Tibial nerve (tissue), 3 donors: ENCODE data around the gene DDTL.

Source experiments
- POLR2A ChIP-seq, 2 donors: fragments of 450-650 bp; IDR thresholded peaks; one replicate each; pipeline ENCODE4 v1.6.1; 2017; ENCODE audit warnings: antibody characterized with exemption in 2 of 2, mild to moderate bottlenecking in 2 of 2, moderate library complexity in 2 of 2
- TF ChIP-seq, protein P1 (sequence below), 5 experiments: fragments of 200-600 bp in 3 of 5; fragments of 450-650 bp in 2 of 5; sonication (generic) in 3 of 5; IDR thresholded peaks; one replicate each; pipeline ENCODE4 v1.5.1; 2016 to 2019; ENCODE audit warnings: antibody characterized with exemption in 5 of 5, mild to moderate bottlenecking in 3 of 5, moderate library complexity in 2 of 5

DNA sequence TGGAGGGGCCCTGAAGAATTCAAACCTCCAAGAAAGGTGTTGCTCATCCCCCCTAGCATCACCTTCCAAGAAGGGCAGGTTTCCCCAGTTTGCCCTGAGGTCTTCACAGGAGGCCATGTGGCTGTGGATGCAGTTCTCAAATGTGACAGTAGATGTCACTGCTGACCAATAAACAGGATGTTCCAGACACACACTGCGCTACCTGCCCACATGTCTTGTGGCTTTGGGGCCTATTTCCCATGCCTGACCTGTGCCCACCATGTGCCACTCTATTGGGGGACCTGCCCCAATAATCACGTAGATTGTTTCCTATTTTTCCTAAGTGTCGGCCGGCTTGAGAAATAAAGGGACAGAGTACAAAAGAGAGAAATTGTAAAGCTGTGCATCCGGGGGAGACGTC is 17.7 kb downstream of the DDTL start:
- TF ChIP-seq POLR2A (IDR thresholded peaks at IDR 0.05) = no peak
- TF ChIP-seq, protein P1, sequence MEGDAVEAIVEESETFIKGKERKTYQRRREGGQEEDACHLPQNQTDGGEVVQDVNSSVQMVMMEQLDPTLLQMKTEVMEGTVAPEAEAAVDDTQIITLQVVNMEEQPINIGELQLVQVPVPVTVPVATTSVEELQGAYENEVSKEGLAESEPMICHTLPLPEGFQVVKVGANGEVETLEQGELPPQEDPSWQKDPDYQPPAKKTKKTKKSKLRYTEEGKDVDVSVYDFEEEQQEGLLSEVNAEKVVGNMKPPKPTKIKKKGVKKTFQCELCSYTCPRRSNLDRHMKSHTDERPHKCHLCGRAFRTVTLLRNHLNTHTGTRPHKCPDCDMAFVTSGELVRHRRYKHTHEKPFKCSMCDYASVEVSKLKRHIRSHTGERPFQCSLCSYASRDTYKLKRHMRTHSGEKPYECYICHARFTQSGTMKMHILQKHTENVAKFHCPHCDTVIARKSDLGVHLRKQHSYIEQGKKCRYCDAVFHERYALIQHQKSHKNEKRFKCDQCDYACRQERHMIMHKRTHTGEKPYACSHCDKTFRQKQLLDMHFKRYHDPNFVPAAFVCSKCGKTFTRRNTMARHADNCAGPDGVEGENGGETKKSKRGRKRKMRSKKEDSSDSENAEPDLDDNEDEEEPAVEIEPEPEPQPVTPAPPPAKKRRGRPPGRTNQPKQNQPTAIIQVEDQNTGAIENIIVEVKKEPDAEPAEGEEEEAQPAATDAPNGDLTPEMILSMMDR (IDR thresholded peaks at IDR 0.05) = peak in 2 of 5 experiments; percentile 55 to 62
